ENCODE measurements around the gene SNTG2. TPM values are rescaled to one million over a fixed set of nuclear protein-coding genes. Genes with fewer than 3 reads are reported as not detected.

The SNTG2 gene
- total RNA-seq, 2 experiments from 2014 or later: 0.25 to 0.57 TPM

DNA sequence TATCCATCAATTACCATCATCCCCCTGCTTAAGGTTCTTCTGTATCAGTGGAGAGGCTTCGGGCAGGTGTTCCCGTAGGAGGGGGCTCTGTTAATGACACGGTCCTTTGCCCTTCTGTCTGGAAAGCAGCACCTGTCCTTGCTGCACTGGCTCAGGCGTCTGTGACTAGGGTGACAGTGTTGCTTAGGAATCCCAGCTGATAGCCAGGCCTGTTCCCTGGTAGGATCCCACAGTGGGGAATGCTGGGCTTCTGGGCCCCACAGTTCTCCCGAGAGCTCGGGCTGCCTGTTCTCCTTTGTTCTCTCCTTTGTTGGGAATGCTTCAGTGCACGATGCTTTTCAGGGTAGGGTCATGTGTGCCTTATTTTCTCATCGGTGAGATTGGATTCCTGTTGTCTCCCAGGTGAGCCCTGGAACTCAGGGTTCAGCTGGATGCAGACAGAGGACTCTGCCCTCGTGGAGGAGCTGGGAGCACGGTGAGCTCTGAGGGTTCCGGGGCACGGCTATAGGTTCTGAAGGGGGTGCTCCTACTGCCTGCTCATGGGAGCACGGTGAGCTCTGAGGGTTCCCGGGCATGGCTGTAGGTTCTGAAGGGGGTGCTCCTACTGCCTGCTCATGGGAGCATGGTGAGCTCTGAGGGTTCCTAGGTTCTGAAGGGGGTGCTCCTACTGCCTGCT lies 9.6 kb downstream of the SNTG2 start:
- DNase-seq: no peak
- no peaks in the 10 kb centered on the region for H3K9me3 Mint-ChIP-seq (ENCODE audit: low read depth)
- H3K4me1 Mint-ChIP-seq: no peaks in the 10 kb centered on the region
- H3K27ac Mint-ChIP-seq: no peak overlapping the region
- intact Hi-C loops (cut with DNase I, micrococcal nuclease): no loop called here
- ATAC-seq: no peak
- peaks cover 2% of the 10 kb centered on the region for H3K27me3 Mint-ChIP-seq
- POLR2A ChIA-PET: no interaction called here
- H3K4me3 Mint-ChIP-seq: no peak overlapping the region
- CTCF ChIA-PET: no interaction called here
- H3K36me3 Mint-ChIP-seq (ENCODE audit: low read depth): no peaks in the 10 kb centered on the region

- peaks cover 2% of the 10 kb centered on the region for H3K27me3 Mint-ChIP-seq
- POLR2A ChIA-PET: no interaction called here
- H3K9me3 Mint-ChIP-seq (ENCODE audit: low read depth): no peaks in the 10 kb centered on the region
- H3K36me3 Mint-ChIP-seq (ENCODE audit: low read depth): no peaks in the 10 kb centered on the region
- H3K27ac Mint-ChIP-seq: no peak overlapping the region
- ATAC-seq: no peak
- no peak overlapping the region for H3K4me3 Mint-ChIP-seq
- intact Hi-C loops (cut with DNase I, micrococcal nuclease): no loop called here
- CTCF ChIA-PET: no interaction called here
- H3K4me1 Mint-ChIP-seq: no peaks in the 10 kb centered on the region
- no peak for DNase-seq
Observed at GRCh38 chr2:961786-962185, 11.1 kb downstream of the SNTG2 start.

DNA sequence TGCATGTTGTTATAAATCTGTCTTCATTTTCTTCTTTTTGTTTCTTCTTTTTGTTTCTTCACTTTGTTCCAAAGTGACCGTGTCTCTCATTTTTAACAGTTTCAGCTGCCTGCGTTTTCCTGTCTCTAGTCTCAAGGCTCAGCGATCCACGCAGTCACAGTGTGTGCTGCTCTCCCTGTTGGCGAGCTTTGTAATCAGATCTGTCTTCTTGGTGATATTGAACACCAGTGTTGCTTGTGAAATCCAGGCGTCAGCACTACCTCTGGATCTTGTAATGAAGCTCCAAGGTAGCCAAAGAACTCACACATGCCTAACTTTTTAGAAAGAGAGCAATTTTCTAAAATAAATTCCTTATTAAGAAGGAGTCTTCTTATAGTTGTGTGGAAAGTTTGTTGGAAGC lies 13.2 kb downstream of the SNTG2 start:
- DNase-seq (no peak), ATAC-seq (no peak)
- ChIA-PET CTCF (interaction anchor here (0.8 kb wide), 1 partner anchor 17 kb away, joined by 3 read pairs; no protein-coding TSS in a partner anchor), POLR2A (no interaction called here)
- intact Hi-C loops (cut with DNase I, micrococcal nuclease): no loop called here
- Mint-ChIP-seq H3K36me3 (ENCODE audit: low read depth) (no peaks in the 10 kb centered on the region), H3K27ac (no peak overlapping the region), H3K9me3 (ENCODE audit: low read depth) (no peaks in the 10 kb centered on the region), H3K4me1 (no peaks in the 10 kb centered on the region), H3K27me3 (peaks cover 4% of the 10 kb centered on the region), H3K4me3 (no peak overlapping the region)

- peaks cover 2% of the 10 kb centered on the region for H3K9me3 Mint-ChIP-seq (ENCODE audit: low read depth)
- POLR2A ChIA-PET: no interaction called here
Observed at GRCh38 chr2:964562-964961, 13.9 kb downstream of the SNTG2 start.

GRCh38 chr2:965640-966147 lies 15.0 kb downstream of the SNTG2 start:
- no peak overlapping the region for H3K27ac Mint-ChIP-seq
- DNase-seq: no peak
- no peak for ATAC-seq
- CTCF ChIA-PET: no interaction called here
- POLR2A ChIA-PET: no interaction called here
- H3K27me3 Mint-ChIP-seq: peaks cover 2% of the 10 kb centered on the region
- intact Hi-C loops (cut with DNase I, micrococcal nuclease): no loop called here
- peaks cover 2% of the 10 kb centered on the region for H3K9me3 Mint-ChIP-seq (ENCODE audit: low read depth)
- no peaks in the 10 kb centered on the region for H3K4me1 Mint-ChIP-seq
- no peak overlapping the region for H3K4me3 Mint-ChIP-seq
- H3K36me3 Mint-ChIP-seq (ENCODE audit: low read depth): no peaks in the 10 kb centered on the region

More at GRCh38 chr2:964562-964961, 13.9 kb downstream of the SNTG2 start:
- Mint-ChIP-seq H3K27me3 (peaks cover 2% of the 10 kb centered on the region), H3K27ac (no peak overlapping the region), H3K4me1 (no peaks in the 10 kb centered on the region), H3K36me3 (ENCODE audit: low read depth) (no peaks in the 10 kb centered on the region), H3K4me3 (no peak overlapping the region)
- intact Hi-C loops (cut with DNase I, micrococcal nuclease): no loop called here
- ATAC-seq: no peak
- CTCF ChIA-PET: no interaction called here
- no peak for DNase-seq

DNA sequence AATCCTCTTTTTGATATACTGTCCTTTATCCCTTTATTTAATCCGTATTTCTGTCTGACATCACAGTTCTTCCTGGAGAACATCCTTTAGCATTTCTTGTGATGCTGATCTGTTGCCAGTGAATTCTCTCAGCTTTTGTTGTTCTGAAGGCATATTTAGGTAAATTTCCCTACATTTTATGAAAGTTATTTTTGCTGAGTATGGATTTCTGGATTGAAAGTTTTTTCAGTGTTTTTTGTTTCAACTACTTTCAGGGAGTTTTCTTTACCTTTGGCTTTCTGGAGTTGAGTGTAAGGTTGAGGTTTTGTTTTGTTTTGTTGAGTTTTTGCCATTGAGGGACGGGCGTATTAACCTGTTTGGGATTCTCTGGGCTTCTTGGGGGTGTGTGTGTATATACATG lies 22.5 kb downstream of the SNTG2 start:
- H3K9me3 Mint-ChIP-seq (ENCODE audit: low read depth): peaks cover 10% of the 10 kb centered on the region
- POLR2A ChIA-PET: no interaction called here
- no peak overlapping the region for H3K27ac Mint-ChIP-seq
- peaks cover 17% of the 10 kb centered on the region for H3K27me3 Mint-ChIP-seq
- intact Hi-C loops (cut with DNase I, micrococcal nuclease): no loop called here
- no peaks in the 10 kb centered on the region for H3K36me3 Mint-ChIP-seq (ENCODE audit: low read depth)
- CTCF ChIA-PET: interaction anchor here (1.0 kb wide), 1 partner anchor 95 kb away, joined by 3 read pairs; no protein-coding TSS in a partner anchor
- peaks cover 17% of the 10 kb centered on the region for H3K4me1 Mint-ChIP-seq
- no peak overlapping the region for H3K4me3 Mint-ChIP-seq
- ATAC-seq (no peak), DNase-seq (no peak)

GRCh38 chr2:974054-974453 lies 23.4 kb downstream of the SNTG2 start:
- Mint-ChIP-seq H3K4me3 (no peak overlapping the region), H3K27me3 (peaks cover 17% of the 10 kb centered on the region), H3K4me1 (peaks cover 17% of the 10 kb centered on the region), H3K36me3 (ENCODE audit: low read depth) (no peaks in the 10 kb centered on the region), H3K9me3 (ENCODE audit: low read depth) (peaks cover 10% of the 10 kb centered on the region), H3K27ac (no peak overlapping the region)
- intact Hi-C loops (cut with DNase I, micrococcal nuclease): no loop called here
- ATAC-seq: peak; percentile 76
- POLR2A ChIA-PET: no interaction called here
- DNase-seq: peak; percentile 19
- CTCF ChIA-PET: interaction anchor here (0.7 to 1.0 kb wide), 2 partner anchors 94 to 446 kb away, joined by 3 read pairs; no protein-coding TSS in a partner anchor

DNA sequence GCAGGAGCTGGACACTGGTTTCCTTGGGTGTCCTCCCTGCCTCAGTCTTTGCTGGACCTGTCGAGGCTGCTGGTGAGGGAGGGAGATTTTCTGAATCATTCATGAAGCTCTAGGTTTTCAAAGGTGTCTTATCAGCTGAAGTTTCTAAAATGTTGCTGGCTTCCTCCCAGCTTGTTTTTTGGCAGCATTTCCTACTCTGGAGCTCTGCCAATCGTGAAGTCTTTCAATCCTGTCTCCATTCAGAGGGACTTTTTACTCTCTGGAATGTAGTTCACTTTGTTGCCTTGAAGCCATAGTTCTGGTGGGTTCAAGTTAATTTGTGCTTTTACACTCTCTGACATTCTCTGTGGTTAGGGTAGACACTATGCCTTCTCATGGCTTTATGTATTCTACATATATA lies 23.9 kb downstream of the SNTG2 start:
- no peak for DNase-seq
- CTCF ChIA-PET: interaction anchor here (0.7 kb wide), 1 partner anchor 446 kb away, joined by 3 read pairs; no protein-coding TSS in a partner anchor
- Mint-ChIP-seq H3K9me3 (ENCODE audit: low read depth) (peaks cover 9% of the 10 kb centered on the region), H3K27me3 (peaks cover 17% of the 10 kb centered on the region), H3K4me3 (no peak overlapping the region), H3K27ac (no peak overlapping the region), H3K36me3 (ENCODE audit: low read depth) (no peaks in the 10 kb centered on the region), H3K4me1 (peaks cover 17% of the 10 kb centered on the region)
- ATAC-seq: no peak
- intact Hi-C loops (cut with DNase I, micrococcal nuclease): no loop called here
- POLR2A ChIA-PET: no interaction called here

DNA sequence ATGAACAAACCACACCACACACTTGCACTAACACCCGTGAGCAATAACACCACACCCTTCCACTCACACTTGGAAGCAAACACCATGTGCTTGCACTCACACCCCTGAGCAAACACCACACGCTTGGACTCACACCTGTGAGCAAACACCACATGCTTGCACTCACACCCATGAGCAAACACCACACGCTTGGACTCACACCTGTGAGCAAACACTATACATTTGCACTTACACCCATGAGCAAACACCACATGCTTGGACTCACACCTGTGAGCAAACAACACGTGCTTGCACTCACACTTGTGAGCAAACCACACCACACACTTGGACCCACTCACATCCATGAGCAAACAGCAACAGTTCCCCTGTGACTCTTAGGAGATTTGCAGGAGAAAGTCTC lies 24.4 kb downstream of the SNTG2 start:
- Mint-ChIP-seq H3K9me3 (ENCODE audit: low read depth) (peaks cover 8% of the 10 kb centered on the region), H3K27me3 (peaks cover 17% of the 10 kb centered on the region)

DNA sequence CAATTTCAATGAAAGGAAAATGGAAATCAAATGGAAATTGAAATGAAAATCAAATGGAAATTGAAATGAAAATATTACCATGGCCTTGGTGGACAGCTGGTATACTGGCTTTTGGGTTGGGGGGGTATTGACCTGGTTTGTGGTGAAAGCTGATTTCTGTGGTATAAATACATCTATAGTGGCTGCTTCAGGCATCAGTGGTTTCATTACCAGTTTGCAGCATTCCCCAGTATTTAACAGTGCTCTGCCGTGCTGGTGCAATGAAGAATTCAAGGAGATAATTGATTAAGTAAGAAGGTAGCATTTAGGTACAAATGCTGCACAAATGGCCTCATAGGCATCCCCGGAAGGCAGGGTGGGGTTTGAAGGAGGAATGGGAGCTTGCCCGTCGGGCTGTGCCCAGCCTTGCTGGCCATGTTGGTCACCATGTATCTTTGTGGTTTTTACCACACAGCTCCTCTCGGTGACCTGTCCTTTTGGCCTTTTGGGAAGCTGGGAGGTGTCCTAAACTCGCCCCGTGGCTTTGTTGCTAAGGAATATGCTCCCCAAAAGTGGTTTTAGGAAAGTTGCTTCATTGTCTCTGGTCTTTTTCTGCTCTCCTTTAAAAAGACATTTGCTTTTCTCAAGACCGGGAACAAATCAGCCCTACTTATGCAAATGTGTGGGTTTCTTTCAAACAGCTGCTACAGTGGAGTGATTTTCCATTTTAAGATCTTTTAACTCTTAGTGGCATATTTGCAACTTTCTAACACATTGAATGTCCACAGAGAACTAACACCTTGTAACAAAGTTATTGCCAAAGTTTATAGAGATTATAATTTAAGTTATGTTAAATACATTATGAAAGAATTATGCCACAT lies 28.6 kb downstream of the SNTG2 start:
- no peaks in the 10 kb centered on the region for H3K36me3 Mint-ChIP-seq (ENCODE audit: low read depth)
- DNase-seq: no peak
- peaks cover 9% of the 10 kb centered on the region for H3K4me1 Mint-ChIP-seq
- no peak overlapping the region for H3K27ac Mint-ChIP-seq
- peaks cover 23% of the 10 kb centered on the region for H3K27me3 Mint-ChIP-seq
- no peak for ATAC-seq
- H3K9me3 Mint-ChIP-seq (ENCODE audit: low read depth): no peaks in the 10 kb centered on the region
- intact Hi-C loops (cut with DNase I, micrococcal nuclease): no loop called here
- no peak overlapping the region for H3K4me3 Mint-ChIP-seq
- ChIA-PET POLR2A (interaction anchor here (0.5 kb wide), 1 partner anchor 43 kb away, joined by 3 read pairs; no protein-coding TSS in a partner anchor), CTCF (no interaction called here)

More for the DNA sequence above, 24.4 kb downstream of the SNTG2 start:
- POLR2A ChIA-PET: no interaction called here
- H3K36me3 Mint-ChIP-seq (ENCODE audit: low read depth): no peaks in the 10 kb centered on the region
- H3K4me3 Mint-ChIP-seq: no peak overlapping the region
- H3K27ac Mint-ChIP-seq: no peak overlapping the region
- CTCF ChIA-PET: no interaction called here
- H3K4me1 Mint-ChIP-seq: peaks cover 17% of the 10 kb centered on the region
- DNase-seq (no peak), ATAC-seq (no peak)
- intact Hi-C loops (cut with DNase I, micrococcal nuclease): no loop called here

GRCh38 chr2:980176-980575 lies 29.5 kb downstream of the SNTG2 start:
- CTCF ChIA-PET: interaction anchor here (0.9 kb wide), 1 partner anchor 16 kb away, joined by 3 read pairs; no protein-coding TSS in a partner anchor
- Mint-ChIP-seq H3K36me3 (ENCODE audit: low read depth) (no peaks in the 10 kb centered on the region), H3K9me3 (ENCODE audit: low read depth) (no peaks in the 10 kb centered on the region), H3K4me3 (no peak overlapping the region), H3K4me1 (peaks cover 3% of the 10 kb centered on the region), H3K27me3 (peaks cover 22% of the 10 kb centered on the region), H3K27ac (no peak overlapping the region)
- intact Hi-C loops (cut with DNase I, micrococcal nuclease): no loop called here
- ATAC-seq (no peak), DNase-seq (no peak)
- POLR2A ChIA-PET: no interaction called here

GRCh38 chr2:981258-981657 lies 30.6 kb downstream of the SNTG2 start:
- H3K27me3 Mint-ChIP-seq: peaks cover 21% of the 10 kb centered on the region
- H3K4me1 Mint-ChIP-seq: peaks cover 2% of the 10 kb centered on the region
- no peak overlapping the region for H3K4me3 Mint-ChIP-seq
- ATAC-seq: no peak
- DNase-seq: no peak
- no peak overlapping the region for H3K27ac Mint-ChIP-seq
- H3K36me3 Mint-ChIP-seq (ENCODE audit: low read depth): no peaks in the 10 kb centered on the region
- ChIA-PET POLR2A (no interaction called here), CTCF (interaction anchor here (0.9 kb wide), 1 partner anchor 17 kb away, joined by 3 read pairs; no protein-coding TSS in a partner anchor)
- intact Hi-C loops (cut with DNase I, micrococcal nuclease): no loop called here
- no peaks in the 10 kb centered on the region for H3K9me3 Mint-ChIP-seq (ENCODE audit: low read depth)

Data from activated CD4-positive, alpha-beta T cell treated with anti-CD3 and anti-CD28 coated beads for 36 hours (primary cell).